Stomach (tissue), 9 donors: ENCODE data around the gene TAOK1. TPM values are rescaled to one million over a fixed set of nuclear protein-coding genes. Genes with fewer than 3 reads are reported as not detected.

ENCODE experiments used
- DNase-seq, 2 donors: peaks; one replicate each; pipeline versions ENCODE4 v3.0.0 to v3.0.0-alpha.2; 2013 to 2019
- H3K27ac ChIP-seq, 5 donors: fragments of 200-600 bp in 4 of 5; sonication (generic) in 4 of 5; one replicate each; pipeline ENCODE4 v1.5.1; 2013 to 2019; ENCODE audit warnings: mild to moderate bottlenecking in 1 of 5, moderate library complexity in 1 of 5
- H3K27me3 ChIP-seq, 3 donors: fragments of 200-600 bp; sonication (generic); one replicate each; pipeline ENCODE4 v1.5.1; 2017 to 2019; ENCODE audit warnings: mixed run types in 1 of 3
- H3K36me3 ChIP-seq, 4 donors: fragments of 200-600 bp; sonication (generic); 1 replicate in 3 of 4; 2 replicates in 1 of 4; pipeline ENCODE4 v1.5.1; 2016 to 2019
- H3K4me1 ChIP-seq, 4 donors: fragments of 200-600 bp; sonication (generic); one replicate each; pipeline ENCODE4 v1.5.1; 2016 to 2019
- H3K4me3 ChIP-seq, 4 donors: fragments of 200-600 bp; sonication (generic) in 3 of 4; one replicate each; pipeline ENCODE4 v1.5.1; 2016 to 2019; ENCODE audit warnings: mild to moderate bottlenecking in 1 of 4
- H3K9me3 ChIP-seq, 4 donors: fragments of 200-600 bp; sonication (generic); one replicate each; pipeline ENCODE4 v1.5.1; 2016 to 2019
- CTCF ChIP-seq, 7 experiments: fragments of 450-650 bp in 4 of 7; fragments of 200-600 bp in 3 of 7; sonication (generic) in 3 of 7; IDR thresholded peaks; one replicate each; pipeline ENCODE4 v1.5.1; 2016 to 2019; ENCODE audit warnings: antibody characterized with exemption in 7 of 7, control low read depth in 2 of 7, mild to moderate bottlenecking in 1 of 7
- EP300 ChIP-seq: sonication (generic); formaldehyde crosslinking; IDR thresholded peaks from one replicate; pipeline ENCODE4 v1.6.1; 2017; ENCODE audit warnings: antibody characterized with exemption
- POLR2A ChIP-seq, 4 donors: fragments of 450-650 bp; IDR thresholded peaks; one replicate each; pipeline ENCODE4 v1.6.1; 2016; ENCODE audit warnings: antibody characterized with exemption in 4 of 4, control low read depth in 2 of 4, mild to moderate bottlenecking in 1 of 4, moderate library complexity in 1 of 4
- POLR2AphosphoS5 ChIP-seq, 3 donors: sonication (generic); formaldehyde crosslinking; IDR thresholded peaks; one replicate each; pipeline ENCODE4 v1.6.1; 2016; ENCODE audit warnings: antibody characterized with exemption in 3 of 3
- WGBS, 5 donors: extraction: QIAGEN DNeasy Blood & Tissue Kit in 3 of 5; methylation state at CpG; one replicate each; pipeline versions ENCODE4 v1.1.5 to v1.1.7; 2013 to 2018; 5-methylcytosine and 5-hydroxymethylcytosine counted together
- intact Hi-C: fragments of 100-400 bp; cut with DNase I; formaldehyde crosslinking; loops from one replicate; pipeline ENCODE4 v1.15.1; 2023; ENCODE audit warnings: low total_unique reads
- polyA plus RNA-seq, 3 donors: library from polyadenylated mRNA; stranded (reverse); fragments of 200-250 nt; gene quantifications; one replicate each; pipeline ENCODE4 v1.2.3, GENCODE V29; 2013
- total RNA-seq, 5 donors: library from RNA; depleted of rRNA; stranded (reverse); fragments of >200 nt; gene quantifications; one replicate each; pipeline versions ENCODE4 v1.1.0 to v1.2.3, GENCODE V29; 2014 to 2016
- donor health status: healthy with polysubstance abuse.
- donor health status: Bipolar disorder and iron deficiency.
- donor health status: healthy.

Gene TAOK1
- total and polyA plus RNA-seq, 8 donors: 4.4 to 230 (median 44.7) TPM

DNA sequence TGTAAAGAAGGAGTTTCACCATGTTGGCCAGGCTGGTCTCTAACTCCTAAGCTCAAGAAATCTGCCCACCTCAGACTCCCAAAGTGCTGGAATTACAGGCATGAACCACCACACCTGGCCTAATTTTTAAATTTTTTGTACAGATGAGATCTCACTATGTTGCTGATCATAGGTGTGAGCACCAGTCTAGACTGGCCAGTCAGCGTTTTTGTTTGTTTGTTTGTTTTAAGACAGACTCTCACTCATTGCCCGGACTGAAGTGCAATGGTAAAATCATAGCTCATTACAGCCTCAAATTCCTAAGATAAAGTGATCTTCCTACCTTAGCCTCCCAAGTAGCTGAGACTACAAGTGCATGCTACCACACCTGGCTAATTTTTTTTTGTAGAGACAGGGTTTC is 38.0 kb upstream of the TAOK1 start:
- Histone ChIP-seq H3K4me3 (no peak overlapping the region), H3K4me1 (no peaks in the 10 kb centered on the region), H3K27ac (no peak overlapping the region), H3K36me3 (no peaks in the 10 kb centered on the region), H3K9me3 (no peaks in the 10 kb centered on the region), H3K27me3 (no peaks in the 10 kb centered on the region)
- no peak for TF ChIP-seq EP300
- TF ChIP-seq POLR2A (IDR thresholded peaks at IDR 0.05): no peak
- WGBS, 5 donors: 76 to 95% (median 85%) methylated on average over 2 of the region's 2 CpGs
- intact Hi-C loops: no loop called here
- DNase-seq: no peak

GRCh38 chr17:29357232-29357631 is 32.9 kb upstream of the TAOK1 start:
- Histone ChIP-seq H3K36me3 (no peaks in the 10 kb centered on the region), H3K27ac (no peak overlapping the region), H3K9me3 (no peaks in the 10 kb centered on the region), H3K4me3 (no peak overlapping the region), H3K27me3 (no peaks in the 10 kb centered on the region), H3K4me1 (no peaks in the 10 kb centered on the region)
- TF ChIP-seq CTCF (IDR thresholded peaks at IDR 0.05) (no peak), POLR2A (IDR thresholded peaks at IDR 0.05) (no peak), POLR2AphosphoS5 (IDR thresholded peaks at IDR 0.05) (no peak), EP300 (no peak)
- intact Hi-C loops: no loop called here
- WGBS, 5 donors: 74 to 91% (median 86%) methylated on average over 2 of the region's 2 CpGs
- no peak for DNase-seq

GRCh38 chr17:29357821-29358232 is 32.3 kb upstream of the TAOK1 start:
- Histone ChIP-seq H3K27ac (no peak overlapping the region), H3K4me1 (no peaks in the 10 kb centered on the region), H3K36me3 (no peaks in the 10 kb centered on the region), H3K27me3 (no peaks in the 10 kb centered on the region), H3K4me3 (no peak overlapping the region), H3K9me3 (no peaks in the 10 kb centered on the region)
- 71 to 84% (median 72%) methylated on average over 5 of the region's 5 CpGs for WGBS, 5 donors
- TF ChIP-seq POLR2A (IDR thresholded peaks at IDR 0.05): no peak
- no peak for TF ChIP-seq EP300
- no peak for TF ChIP-seq CTCF (IDR thresholded peaks at IDR 0.05)
- TF ChIP-seq POLR2AphosphoS5 (IDR thresholded peaks at IDR 0.05): no peak
- no peak for DNase-seq
- intact Hi-C loops: no loop called here

GRCh38 chr17:29358416-29358815 is 31.7 kb upstream of the TAOK1 start:
- Histone ChIP-seq H3K4me1 (no peaks in the 10 kb centered on the region), H3K27me3 (no peaks in the 10 kb centered on the region), H3K27ac (no peak overlapping the region), H3K36me3 (no peaks in the 10 kb centered on the region), H3K9me3 (no peaks in the 10 kb centered on the region), H3K4me3 (no peak overlapping the region)
- TF ChIP-seq POLR2AphosphoS5 (IDR thresholded peaks at IDR 0.05): no peak
- intact Hi-C loops: no loop called here
- 81 to 95% (median 89%) methylated on average over 1 of the region's 1 CpG for WGBS, 5 donors
- no peak for DNase-seq

- intact Hi-C loops: no loop called here
- no peak overlapping the region for H3K4me3 ChIP-seq
- WGBS, 5 donors: 88 to 98% (median 94%) methylated on average over 3 of the region's 3 CpGs
- no peaks in the 10 kb centered on the region for H3K4me1 ChIP-seq
- no peak for DNase-seq
- H3K27ac ChIP-seq: no peak overlapping the region
- H3K9me3 ChIP-seq: no peaks in the 10 kb centered on the region
- H3K27me3 ChIP-seq: no peaks in the 10 kb centered on the region
- H3K36me3 ChIP-seq: no peaks in the 10 kb centered on the region
- no peak for TF ChIP-seq CTCF (IDR thresholded peaks at IDR 0.05)
- TF ChIP-seq POLR2AphosphoS5 (IDR thresholded peaks at IDR 0.05): no peak
- TF ChIP-seq POLR2A (IDR thresholded peaks at IDR 0.05): no peak
- TF ChIP-seq EP300: no peak
Measured at GRCh38 chr17:29359777-29360176, 30.4 kb upstream of the TAOK1 start.
